Activated CD4-positive, alpha-beta T cell treated with anti-CD3 and anti-CD28 coated beads for 36 hours (primary cell): ENCODE results near the gene OTUB2. TPM values are rescaled to one million over a fixed set of nuclear protein-coding genes. Genes with fewer than 3 reads are reported as not detected.

ENCODE experiments used
- ATAC-seq: fragments of 200-7000 bp; cut with Tn5 transposase; one replicate; pipeline ENCODE4 v1.10.0; 2021; ENCODE audit warnings: mild to moderate bottlenecking, moderate library complexity
- CTCF ChIA-PET: fragments of 350-600 bp; sonication (Branson Sonifier 250); formaldehyde crosslinking; loops from one replicate; lab custom pipeline; 2021; ENCODE audit warnings: antibody characterized with exemption; lab: Charles Lee
- POLR2A ChIA-PET: fragments of 350-600 bp; sonication (Branson Sonifier 250); formaldehyde crosslinking; loops from one replicate; lab custom pipeline; 2021; ENCODE audit warnings: antibody characterized with exemption, inconsistent platforms; lab: Charles Lee
- DNase-seq: peaks from one replicate; pipeline ENCODE4 v3.0.0-alpha.2; 2020
- H3K27ac Mint-ChIP-seq: one replicate; pipeline ENCODE4 v1.8.0; 2021; ENCODE audit warnings: mixed read lengths
- H3K27me3 Mint-ChIP-seq: one replicate; pipeline ENCODE4 v1.8.0; 2021; ENCODE audit warnings: mixed read lengths
- H3K36me3 Mint-ChIP-seq: one replicate; pipeline ENCODE4 v1.8.0; 2021; ENCODE audit warnings: low read depth, mixed read lengths
- H3K4me1 Mint-ChIP-seq: one replicate; pipeline ENCODE4 v1.8.0; 2021; ENCODE audit warnings: mixed read lengths
- H3K4me3 Mint-ChIP-seq: one replicate; pipeline ENCODE4 v1.8.0; 2021; ENCODE audit warnings: mild to moderate bottlenecking, moderate library complexity, mixed read lengths
- H3K9me3 Mint-ChIP-seq: one replicate; pipeline ENCODE4 v1.8.0; 2021; ENCODE audit warnings: low read depth, mixed read lengths
- intact Hi-C, 2 experiments: fragments of 100-400 bp; cut with DNase I in 1 of 2; cut with micrococcal nuclease in 1 of 2; formaldehyde crosslinking; loops; one replicate each; pipeline versions ENCODE4 v1.14.2 to v1.15.1; 2022 to 2024; cut with DNase I, micrococcal nuclease
- total RNA-seq, 2 experiments: library from RNA; stranded (reverse); gene quantifications; one replicate each; pipeline ENCODE4 v1.2.3, GENCODE V29; 2021

The OTUB2 gene
- total RNA-seq, 2 experiments from 2014 or later = 0.75 to 0.93 TPM

GRCh38 chr14:94041551-94042346 is 15.6 kb downstream of the OTUB2 start:
- no peaks in the 10 kb centered on the region for H3K9me3 Mint-ChIP-seq
- peaks cover 5% of the 10 kb centered on the region for H3K36me3 Mint-ChIP-seq
- no peaks in the 10 kb centered on the region for H3K27me3 Mint-ChIP-seq
- H3K27ac Mint-ChIP-seq = no peak overlapping the region
- ATAC-seq (no peak), DNase-seq (no peak)
- ChIA-PET POLR2A (interaction anchor here (0.6 to 0.7 kb wide), 2 partner anchors 11 to 711 kb away, joined by 5 to 11 read pairs; no protein-coding TSS in a partner anchor), CTCF (interaction anchor here (1.1 to 1.2 kb wide), 2 partner anchors 11 to 102 kb away, joined by 4 read pairs; no protein-coding TSS in a partner anchor)
- H3K4me1 Mint-ChIP-seq = peaks cover 1% of the 10 kb centered on the region
- intact Hi-C loops = no loop called here
- no peak overlapping the region for H3K4me3 Mint-ChIP-seq

GRCh38 chr14:94042433-94043091 is 16.4 kb downstream of the OTUB2 start:
- intact Hi-C loops = no loop called here
- Mint-ChIP-seq H3K36me3 (peaks cover 5% of the 10 kb centered on the region), H3K9me3 (no peaks in the 10 kb centered on the region), H3K27ac (no peak overlapping the region), H3K27me3 (no peaks in the 10 kb centered on the region), H3K4me3 (no peak overlapping the region), H3K4me1 (no peaks in the 10 kb centered on the region)
- ChIA-PET POLR2A (no interaction called here), CTCF (interaction anchor here (1.1 to 1.2 kb wide), 2 partner anchors 10 to 103 kb away, joined by 4 read pairs; no protein-coding TSS in a partner anchor)
- DNase-seq = no peak
- ATAC-seq = peak; percentile 20

GRCh38 chr14:94043111-94043755 is 17.1 kb downstream of the OTUB2 start:
- H3K4me3 Mint-ChIP-seq = no peak overlapping the region
- CTCF ChIA-PET = interaction anchor here (1.2 kb wide), 1 partner anchor 10 kb away, joined by 4 read pairs; no protein-coding TSS in a partner anchor
- DNase-seq (no peak), ATAC-seq (no peak)
- H3K27me3 Mint-ChIP-seq = no peaks in the 10 kb centered on the region
- H3K4me1 Mint-ChIP-seq = no peaks in the 10 kb centered on the region
- H3K27ac Mint-ChIP-seq = no peak overlapping the region
- H3K36me3 Mint-ChIP-seq = peaks cover 10% of the 10 kb centered on the region
- POLR2A ChIA-PET = no interaction called here
- H3K9me3 Mint-ChIP-seq = no peaks in the 10 kb centered on the region
- intact Hi-C loops = no loop called here

- no peaks in the 10 kb centered on the region for H3K9me3 Mint-ChIP-seq
- no peaks in the 10 kb centered on the region for H3K4me1 Mint-ChIP-seq
- H3K4me3 Mint-ChIP-seq = no peak overlapping the region
- H3K27me3 Mint-ChIP-seq = no peaks in the 10 kb centered on the region
- CTCF ChIA-PET = interaction anchor here (1.0 kb wide), 1 partner anchor 9 kb away, joined by 3 read pairs; no protein-coding TSS in a partner anchor
- no peak for DNase-seq
- peaks cover 13% of the 10 kb centered on the region for H3K36me3 Mint-ChIP-seq
- H3K27ac Mint-ChIP-seq = no peak overlapping the region
- ATAC-seq = no peak
- POLR2A ChIA-PET = interaction anchor here (0.6 kb wide), 1 partner anchor 17 kb away, joined by 3 read pairs; no protein-coding TSS in a partner anchor
- intact Hi-C loops = no loop called here
These were observed 17.8 kb downstream of the OTUB2 start for GRCh38 chr14:94043756-94044475.

GRCh38 chr14:94044476-94045091 is 18.4 kb downstream of the OTUB2 start:
- no peak overlapping the region for H3K27ac Mint-ChIP-seq
- H3K4me1 Mint-ChIP-seq = no peaks in the 10 kb centered on the region
- POLR2A ChIA-PET = interaction anchor here (0.6 kb wide), 1 partner anchor 16 kb away, joined by 3 read pairs; no protein-coding TSS in a partner anchor
- H3K27me3 Mint-ChIP-seq = no peaks in the 10 kb centered on the region
- DNase-seq (no peak), ATAC-seq (no peak)
- CTCF ChIA-PET = interaction anchor here (1.0 to 1.1 kb wide), 2 partner anchors 9 to 92 kb away, joined by 3 read pairs; no protein-coding TSS in a partner anchor
- H3K4me3 Mint-ChIP-seq = no peak overlapping the region
- intact Hi-C loops = no loop called here
- no peaks in the 10 kb centered on the region for H3K9me3 Mint-ChIP-seq
- peaks cover 13% of the 10 kb centered on the region for H3K36me3 Mint-ChIP-seq

- H3K27me3 Mint-ChIP-seq = no peaks in the 10 kb centered on the region
- no peaks in the 10 kb centered on the region for H3K9me3 Mint-ChIP-seq
- H3K36me3 Mint-ChIP-seq = peaks cover 19% of the 10 kb centered on the region
- POLR2A ChIA-PET = no interaction called here
- no peak overlapping the region for H3K4me3 Mint-ChIP-seq
- CTCF ChIA-PET = interaction anchor here (1.1 kb wide), 1 partner anchor 92 kb away, joined by 3 read pairs; no protein-coding TSS in a partner anchor
- ATAC-seq = no peak
- intact Hi-C loops = no loop called here
- no peak for DNase-seq
- no peak overlapping the region for H3K27ac Mint-ChIP-seq
- H3K4me1 Mint-ChIP-seq = no peaks in the 10 kb centered on the region
These were observed 19.0 kb downstream of the OTUB2 start for GRCh38 chr14:94045101-94045500.

GRCh38 chr14:94045563-94046345 is 19.6 kb downstream of the OTUB2 start:
- ChIA-PET POLR2A (no interaction called here), CTCF (interaction anchor here (0.8 to 1.1 kb wide), 2 partner anchors 12 to 91 kb away, joined by 3 to 4 read pairs; no protein-coding TSS in a partner anchor)
- DNase-seq (no peak), ATAC-seq (no peak)
- no peaks in the 10 kb centered on the region for H3K4me1 Mint-ChIP-seq
- H3K4me3 Mint-ChIP-seq = no peak overlapping the region
- H3K9me3 Mint-ChIP-seq = no peaks in the 10 kb centered on the region
- H3K27me3 Mint-ChIP-seq = no peaks in the 10 kb centered on the region
- H3K27ac Mint-ChIP-seq = no peak overlapping the region
- H3K36me3 Mint-ChIP-seq = peaks cover 24% of the 10 kb centered on the region
- intact Hi-C loops = no loop called here

- Mint-ChIP-seq H3K4me3 (no peak overlapping the region), H3K9me3 (no peaks in the 10 kb centered on the region), H3K4me1 (no peaks in the 10 kb centered on the region), H3K36me3 (peaks cover 35% of the 10 kb centered on the region), H3K27ac (no peak overlapping the region), H3K27me3 (no peaks in the 10 kb centered on the region)
- intact Hi-C loops = no loop called here
- ATAC-seq (no peak), DNase-seq (no peak)
- ChIA-PET POLR2A (interaction anchor here (0.6 kb wide), 1 partner anchor 19 kb away, joined by 3 read pairs; no protein-coding TSS in a partner anchor), CTCF (interaction anchor here (0.8 kb wide), 1 partner anchor 13 kb away, joined by 4 read pairs; no protein-coding TSS in a partner anchor)
These were observed 20.6 kb downstream of the OTUB2 start for GRCh38 chr14:94046696-94047250.

GRCh38 chr14:94047581-94047980 is 21.4 kb downstream of the OTUB2 start:
- no peak overlapping the region for H3K27ac Mint-ChIP-seq
- POLR2A ChIA-PET = no interaction called here

More at GRCh38 chr14:94047581-94047980, 21.4 kb downstream of the OTUB2 start:
- Mint-ChIP-seq H3K36me3 (peaks cover 41% of the 10 kb centered on the region), H3K27me3 (no peaks in the 10 kb centered on the region), H3K4me3 (no peak overlapping the region), H3K9me3 (no peaks in the 10 kb centered on the region), H3K4me1 (peaks cover 6% of the 10 kb centered on the region)
- no peak for ATAC-seq
- intact Hi-C loops = no loop called here
- CTCF ChIA-PET = interaction anchor here (2.3 kb wide), 1 partner anchor 11 kb away, joined by 15 read pairs; no protein-coding TSS in a partner anchor
- DNase-seq = no peak
